K562 (cell line): ENCODE measurements around the gene APBA2. TPM values are rescaled to one million over a fixed set of nuclear protein-coding genes. Genes with fewer than 3 reads are reported as not detected.

Source experiments
- CHD1 ChIP-seq: fragments of 200-600 bp; sonication (generic); IDR thresholded peaks from one replicate; pipeline ENCODE4 v1.6.1; 2012; ENCODE audit warnings: mild to moderate bottlenecking, moderate library complexity, low read length, inconsistent platforms
- CXXC5 ChIP-seq: fragments of 250-450 bp; sonication (Bioruptor Pico); IDR thresholded peaks from 2 replicates; pipeline ENCODE4 v1.8.0; 2022; ENCODE audit warnings: inconsistent platforms, mild to moderate bottlenecking, moderate library complexity
- GTF2F1 ChIP-seq: IDR thresholded peaks from 2 replicates; pipeline ENCODE4 v1.6.1; 2011; ENCODE audit warnings: low read depth, low read length, improper control_type of control experiment
- HMGN3 ChIP-seq: IDR thresholded peaks from 2 replicates; pipeline ENCODE4 v1.6.1; 2011; ENCODE audit warnings: borderline replicate concordance, low read depth, mild to moderate bottlenecking, mixed read lengths, low read length; ENCODE audit not compliant: insufficient read length; ENCODE audit errors: extremely low read depth
- HNRNPLL ChIP-seq: fragments of 200-400 bp; formaldehyde crosslinking; IDR thresholded peaks from 2 replicates; pipeline ENCODE4 v1.6.1; 2017; ENCODE audit warnings: low read length, low read depth, mild to moderate bottlenecking; ENCODE audit not compliant: poor library complexity, severe bottlenecking
- MYC ChIP-seq, 2 experiments: fragments of 250-450 bp in 1 of 2; sonication (Bioruptor Pico) in 1 of 2; IDR thresholded peaks; 2 replicates each; pipeline versions ENCODE4 v1.5.1 to v1.6.1; 2012 to 2021; ENCODE audit warnings: low read depth in 2 of 2, borderline replicate concordance in 1 of 2, improper control_type of control experiment in 1 of 2, low read length in 1 of 2, mild to moderate bottlenecking in 1 of 2, moderate library complexity in 1 of 2
- NUFIP1 ChIP-seq: fragments of 450-650 bp; IDR thresholded peaks from 2 replicates; pipeline ENCODE4 v1.6.1; 2018; ENCODE audit not compliant: partially characterized antibody
- POLR2G ChIP-seq: fragments of 200-400 bp; formaldehyde crosslinking; IDR thresholded peaks from 2 replicates; pipeline ENCODE4 v1.6.1; 2017; ENCODE audit warnings: low read depth, mild to moderate bottlenecking, antibody characterized with exemption, low read length, moderate library complexity
- PRMT5 ChIP-seq: sonication (generic); formaldehyde crosslinking; IDR thresholded peaks from 2 replicates; pipeline ENCODE4 v1.5.0; 2020; ENCODE audit warnings: missing genetic modification reagents
- SMAD2 ChIP-seq: fragments of 150-350 bp; IDR thresholded peaks from 2 replicates; pipeline ENCODE4 v1.6.1; 2014; ENCODE audit warnings: low read depth, mild to moderate bottlenecking, low read length
- TOE1 ChIP-seq, 2 experiments: fragments of 450-650 bp in 1 of 2; sonication (generic) in 1 of 2; formaldehyde crosslinking in 1 of 2; IDR thresholded peaks; 2 replicates each; pipeline versions ENCODE4 v1.7.1 to v1.8.0; 2016 to 2022; ENCODE audit warnings: borderline replicate concordance in 2 of 2, mild to moderate bottlenecking in 2 of 2, antibody characterized with exemption in 1 of 2, inconsistent platforms in 1 of 2, low read depth in 1 of 2, missing genetic modification reagents in 1 of 2, moderate library complexity in 1 of 2
- polyA plus RNA-seq, 8 experiments: library from polyadenylated mRNA; depleted of rRNA in 4 of 8; stranded (reverse) in 5 of 8; unstranded in 3 of 8; fragments of >200 nt; fragmentation: Nextera tagmentation in 2 of 8; fragmentation: Illumina TruSeq in 1 of 8; extraction: Ambion mirVana in 2 of 8; extraction: Trizol in 1 of 8; gene quantifications; 2 replicates each; pipeline versions ENCODE4 v1.2.1 to v1.2.3, GENCODE V29; 2011 to 2014; ENCODE audit warnings: inconsistent platforms in 1 of 8, missing spikeins in 1 of 8
- total RNA-seq, 7 experiments: library from RNA; depleted of rRNA in 6 of 7; stranded (reverse); fragments of >200 nt in 6 of 7; fragmentation: Illumina TruSeq in 2 of 7; extraction: Trizol in 2 of 7; gene quantifications; 2 replicates each; pipeline versions ENCODE4 v1.2.1 to v1.2.3, GENCODE V29; 2011 to 2021; ENCODE audit warnings: low replicate concordance in 1 of 7
- TF ChIP-seq, protein P1 (sequence below): sonication (generic); formaldehyde crosslinking; IDR thresholded peaks from 2 replicates; pipeline ENCODE4 v1.8.0; 2022; ENCODE audit warnings: mild to moderate bottlenecking, missing genetic modification reagents
- TF ChIP-seq, protein P2 (sequence below): sonication (generic); formaldehyde crosslinking; IDR thresholded peaks from 2 replicates; pipeline ENCODE4 v1.8.0; 2022; ENCODE audit warnings: mild to moderate bottlenecking, low read depth, missing genetic modification reagents
- TF ChIP-seq, protein P3 (sequence below): fragments of 250-450 bp; sonication (Bioruptor Pico); IDR thresholded peaks from 2 replicates; pipeline ENCODE4 v1.8.0; 2022; ENCODE audit warnings: moderate library complexity, mild to moderate bottlenecking, inconsistent platforms
- TF ChIP-seq, protein P4 (sequence below), 2 experiments: IDR thresholded peaks; 2 replicates each; pipeline ENCODE4 v1.6.1; 2011; ENCODE audit warnings: borderline replicate concordance in 1 of 2, control low read depth in 1 of 2, low read depth in 1 of 2, low read length in 1 of 2, mild to moderate bottlenecking in 1 of 2, mixed read lengths in 1 of 2, moderate library complexity in 1 of 2; ENCODE audit not compliant: insufficient read depth in 1 of 2, insufficient read length in 1 of 2, poor library complexity in 1 of 2, severe bottlenecking in 1 of 2; ENCODE audit errors: extremely low read depth in 1 of 2

The APBA2 gene
- total and polyA plus RNA-seq, 9 of the 15 experiments (the other 6 are each of a cell fraction or from before 2014, with no cell fraction given): 0.24 to 40.9 (median 25.2) TPM

DNA sequence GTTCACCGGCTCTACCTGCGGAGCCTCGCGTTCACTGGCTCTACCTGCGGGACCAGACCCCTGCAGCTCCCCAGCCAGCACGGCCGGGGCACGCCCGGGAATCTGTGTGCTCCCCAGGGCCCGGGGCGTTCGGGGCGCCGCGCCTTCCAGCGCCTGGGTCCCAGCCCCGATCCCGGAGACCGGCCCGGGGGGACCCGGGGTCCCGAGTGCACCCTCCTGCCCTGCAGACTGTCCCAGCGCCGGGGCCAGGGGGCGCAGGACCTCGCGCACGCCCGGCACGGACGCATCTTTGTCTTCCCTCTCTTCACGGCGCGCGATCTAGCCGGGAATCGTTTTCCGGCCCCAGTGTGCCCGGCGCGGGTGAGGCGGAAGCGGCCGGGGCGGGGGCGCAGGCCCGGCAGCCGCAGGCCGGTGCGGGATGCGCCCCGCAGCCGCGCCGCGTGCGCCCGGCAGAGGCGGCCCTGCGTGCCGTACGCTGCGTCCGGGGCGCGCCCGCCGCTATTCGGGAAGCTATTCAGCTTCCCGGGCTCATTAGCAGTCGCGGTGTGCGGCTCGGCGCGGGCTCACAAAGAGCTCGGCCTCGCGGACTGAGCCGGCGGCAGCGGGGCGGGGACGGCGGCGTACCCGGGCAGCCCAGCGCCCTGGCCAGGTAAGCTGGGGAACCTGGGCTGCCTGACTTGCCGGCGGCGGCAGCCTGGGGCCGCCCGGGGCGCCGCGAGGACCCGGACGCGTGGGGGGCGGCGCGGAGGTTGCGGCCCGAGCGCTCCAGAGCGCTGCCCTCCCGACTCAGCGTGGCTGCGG lies at the start of gene APBA2 (continued):
- TF ChIP-seq, protein P1, sequence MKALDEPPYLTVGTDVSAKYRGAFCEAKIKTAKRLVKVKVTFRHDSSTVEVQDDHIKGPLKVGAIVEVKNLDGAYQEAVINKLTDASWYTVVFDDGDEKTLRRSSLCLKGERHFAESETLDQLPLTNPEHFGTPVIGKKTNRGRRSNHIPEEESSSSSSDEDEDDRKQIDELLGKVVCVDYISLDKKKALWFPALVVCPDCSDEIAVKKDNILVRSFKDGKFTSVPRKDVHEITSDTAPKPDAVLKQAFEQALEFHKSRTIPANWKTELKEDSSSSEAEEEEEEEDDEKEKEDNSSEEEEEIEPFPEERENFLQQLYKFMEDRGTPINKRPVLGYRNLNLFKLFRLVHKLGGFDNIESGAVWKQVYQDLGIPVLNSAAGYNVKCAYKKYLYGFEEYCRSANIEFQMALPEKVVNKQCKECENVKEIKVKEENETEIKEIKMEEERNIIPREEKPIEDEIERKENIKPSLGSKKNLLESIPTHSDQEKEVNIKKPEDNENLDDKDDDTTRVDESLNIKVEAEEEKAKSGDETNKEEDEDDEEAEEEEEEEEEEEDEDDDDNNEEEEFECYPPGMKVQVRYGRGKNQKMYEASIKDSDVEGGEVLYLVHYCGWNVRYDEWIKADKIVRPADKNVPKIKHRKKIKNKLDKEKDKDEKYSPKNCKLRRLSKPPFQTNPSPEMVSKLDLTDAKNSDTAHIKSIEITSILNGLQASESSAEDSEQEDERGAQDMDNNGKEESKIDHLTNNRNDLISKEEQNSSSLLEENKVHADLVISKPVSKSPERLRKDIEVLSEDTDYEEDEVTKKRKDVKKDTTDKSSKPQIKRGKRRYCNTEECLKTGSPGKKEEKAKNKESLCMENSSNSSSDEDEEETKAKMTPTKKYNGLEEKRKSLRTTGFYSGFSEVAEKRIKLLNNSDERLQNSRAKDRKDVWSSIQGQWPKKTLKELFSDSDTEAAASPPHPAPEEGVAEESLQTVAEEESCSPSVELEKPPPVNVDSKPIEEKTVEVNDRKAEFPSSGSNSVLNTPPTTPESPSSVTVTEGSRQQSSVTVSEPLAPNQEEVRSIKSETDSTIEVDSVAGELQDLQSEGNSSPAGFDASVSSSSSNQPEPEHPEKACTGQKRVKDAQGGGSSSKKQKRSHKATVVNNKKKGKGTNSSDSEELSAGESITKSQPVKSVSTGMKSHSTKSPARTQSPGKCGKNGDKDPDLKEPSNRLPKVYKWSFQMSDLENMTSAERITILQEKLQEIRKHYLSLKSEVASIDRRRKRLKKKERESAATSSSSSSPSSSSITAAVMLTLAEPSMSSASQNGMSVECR (CRISPR knock-in tag): peak; percentile 42; the same call in 1 of the 2 replicates
- TF ChIP-seq, protein P2, sequence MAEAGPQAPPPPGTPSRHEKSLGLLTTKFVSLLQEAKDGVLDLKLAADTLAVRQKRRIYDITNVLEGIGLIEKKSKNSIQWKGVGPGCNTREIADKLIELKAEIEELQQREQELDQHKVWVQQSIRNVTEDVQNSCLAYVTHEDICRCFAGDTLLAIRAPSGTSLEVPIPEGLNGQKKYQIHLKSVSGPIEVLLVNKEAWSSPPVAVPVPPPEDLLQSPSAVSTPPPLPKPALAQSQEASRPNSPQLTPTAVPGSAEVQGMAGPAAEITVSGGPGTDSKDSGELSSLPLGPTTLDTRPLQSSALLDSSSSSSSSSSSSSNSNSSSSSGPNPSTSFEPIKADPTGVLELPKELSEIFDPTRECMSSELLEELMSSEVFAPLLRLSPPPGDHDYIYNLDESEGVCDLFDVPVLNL: no peak
- no peak for TF ChIP-seq NUFIP1
- peak; percentile 93 for TF ChIP-seq HNRNPLL
- no peak for TF ChIP-seq SMAD2
- no peak for TF ChIP-seq GTF2F1
- no peak for TF ChIP-seq PRMT5
- peak; percentile 28 for TF ChIP-seq HMGN3
- TF ChIP-seq, protein P3, sequence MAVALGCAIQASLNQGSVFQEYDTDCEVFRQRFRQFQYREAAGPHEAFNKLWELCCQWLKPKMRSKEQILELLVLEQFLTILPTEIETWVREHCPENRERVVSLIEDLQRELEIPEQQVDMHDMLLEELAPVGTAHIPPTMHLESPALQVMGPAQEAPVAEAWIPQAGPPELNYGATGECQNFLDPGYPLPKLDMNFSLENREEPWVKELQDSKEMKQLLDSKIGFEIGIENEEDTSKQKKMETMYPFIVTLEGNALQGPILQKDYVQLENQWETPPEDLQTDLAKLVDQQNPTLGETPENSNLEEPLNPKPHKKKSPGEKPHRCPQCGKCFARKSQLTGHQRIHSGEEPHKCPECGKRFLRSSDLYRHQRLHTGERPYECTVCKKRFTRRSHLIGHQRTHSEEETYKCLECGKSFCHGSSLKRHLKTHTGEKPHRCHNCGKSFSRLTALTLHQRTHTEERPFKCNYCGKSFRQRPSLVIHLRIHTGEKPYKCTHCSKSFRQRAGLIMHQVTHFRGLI: no peak
- peak; percentile 79; the same call in 1 of the 2 replicates for TF ChIP-seq MYC (IDR thresholded peaks at IDR 0.05; ENCODE audit: low read depth, low read length)
- no peak for TF ChIP-seq MYC (CRISPR knock-in tag; IDR thresholded peaks at IDR 0.05; ENCODE audit: borderline replicate concordance, low read depth)
- TF ChIP-seq POLR2G: peak; percentile 86
- TF ChIP-seq CHD1: peak; percentile 35
- no peak for TF ChIP-seq TOE1 (IDR thresholded peaks at IDR 0.05; ENCODE audit: borderline replicate concordance)
- TF ChIP-seq TOE1 (CRISPR knock-in tag; IDR thresholded peaks at IDR 0.05; ENCODE audit: borderline replicate concordance, low read depth): no peak
- TF ChIP-seq, protein P4, sequence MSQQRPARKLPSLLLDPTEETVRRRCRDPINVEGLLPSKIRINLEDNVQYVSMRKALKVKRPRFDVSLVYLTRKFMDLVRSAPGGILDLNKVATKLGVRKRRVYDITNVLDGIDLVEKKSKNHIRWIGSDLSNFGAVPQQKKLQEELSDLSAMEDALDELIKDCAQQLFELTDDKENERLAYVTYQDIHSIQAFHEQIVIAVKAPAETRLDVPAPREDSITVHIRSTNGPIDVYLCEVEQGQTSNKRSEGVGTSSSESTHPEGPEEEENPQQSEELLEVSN (IDR thresholded peaks at IDR 0.05; ENCODE audit: borderline replicate concordance in 1 of 2, extremely low read depth in 1 of 2, insufficient read depth in 1 of 2, insufficient read length in 1 of 2, low read depth in 1 of 2, low read length in 1 of 2, poor library complexity in 1 of 2, severe bottlenecking in 1 of 2): peak; percentile 28 to 33
- peak; percentile 91 for TF ChIP-seq CXXC5 (CRISPR knock-in tag)
